Right kidney (tissue), 1 donor: ENCODE measurements around the gene CCNDBP1.
"Not testable (repeated sequence)": the region's sequence is repeated elsewhere in the genome, so short reads cannot be mapped to it uniquely, and the experiment has no call there.

Experiments used
- DNase-seq: peaks from one replicate; pipeline ENCODE4 v3.0.0-alpha.2; 2016

CCNDBP1 gene

GRCh38 chr15:43214592-43215295, 29.5 kb downstream of the CCNDBP1 start:
- no peak for DNase-seq

- no peak for DNase-seq
Measured at GRCh38 chr15:43215961-43216360, 30.8 kb downstream of the CCNDBP1 start.

- DNase-seq: no peak
Measured at GRCh38 chr15:43218908-43219706, 33.9 kb downstream of the CCNDBP1 start.

- DNase-seq: no peak
Measured at GRCh38 chr15:43219929-43220928, 35.0 kb downstream of the CCNDBP1 start.

- no peak for DNase-seq
Measured at GRCh38 chr15:43220991-43221403, 35.8 kb downstream of the CCNDBP1 start, which contains the start of gene EPB42. EPB42 (minus strand) TSS chr15:43221018; CDS start chr15:43220825, 193 bp downstream.

GRCh38 chr15:43221422-43221821, 36.2 kb downstream of the CCNDBP1 start:
- no peak for DNase-seq

- peak; percentile 10 for DNase-seq
Measured at GRCh38 chr15:43225201-43225949, 40.2 kb downstream of the CCNDBP1 start.

- not testable (repeated sequence) for DNase-seq
Measured at GRCh38 chr15:43225950-43226255, 40.7 kb downstream of the CCNDBP1 start.

- no peak for DNase-seq
Measured at GRCh38 chr15:43226436-43227305, 41.5 kb downstream of the CCNDBP1 start.

GRCh38 chr15:43229977-43230376, 44.8 kb downstream of the CCNDBP1 start:
- DNase-seq: no peak

GRCh38 chr15:43230640-43231115, 45.5 kb downstream of the CCNDBP1 start:
- no peak for DNase-seq

- DNase-seq: no peak
Measured at GRCh38 chr15:43232289-43232874, 47.2 kb downstream of the CCNDBP1 start.

- no peak for DNase-seq
Measured at GRCh38 chr15:43235536-43235935, 50.3 kb downstream of the CCNDBP1 start.

- no peak for DNase-seq
Measured at GRCh38 chr15:43237842-43238470, 52.8 kb downstream of the CCNDBP1 start.

GRCh38 chr15:43238671-43239131, 53.5 kb downstream of the CCNDBP1 start:
- no peak for DNase-seq

- DNase-seq: no peak
Measured at GRCh38 chr15:43239732-43240491, 54.7 kb downstream of the CCNDBP1 start.

- DNase-seq: no peak
Measured at GRCh38 chr15:43241100-43241499, 55.9 kb downstream of the CCNDBP1 start.

- no peak for DNase-seq
Measured at GRCh38 chr15:43242616-43243015, 57.4 kb downstream of the CCNDBP1 start.
